ENCODE results near the gene BMAL2.

BMAL2 gene

DNA sequence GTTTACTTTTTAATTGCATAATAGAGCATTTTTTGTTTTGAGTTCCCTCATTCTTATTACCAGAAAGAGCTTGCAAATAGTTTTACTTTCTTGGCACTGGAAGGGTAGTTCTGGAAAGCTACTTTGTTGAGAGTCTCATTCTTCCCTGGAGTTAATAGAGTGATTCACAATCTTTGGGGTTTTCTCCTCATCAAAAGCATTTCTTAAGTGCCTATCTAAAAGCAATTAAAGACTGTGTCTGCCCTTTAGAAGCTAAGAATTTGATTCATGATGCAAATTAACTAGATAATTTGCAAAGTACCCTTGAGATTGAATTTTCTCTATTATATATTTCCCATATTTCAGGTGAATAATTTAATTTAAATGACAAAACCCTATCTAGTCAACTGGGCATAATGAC, 8.1 kb upstream of the BMAL2 start:
- DNase-seq, result no peak

DNA sequence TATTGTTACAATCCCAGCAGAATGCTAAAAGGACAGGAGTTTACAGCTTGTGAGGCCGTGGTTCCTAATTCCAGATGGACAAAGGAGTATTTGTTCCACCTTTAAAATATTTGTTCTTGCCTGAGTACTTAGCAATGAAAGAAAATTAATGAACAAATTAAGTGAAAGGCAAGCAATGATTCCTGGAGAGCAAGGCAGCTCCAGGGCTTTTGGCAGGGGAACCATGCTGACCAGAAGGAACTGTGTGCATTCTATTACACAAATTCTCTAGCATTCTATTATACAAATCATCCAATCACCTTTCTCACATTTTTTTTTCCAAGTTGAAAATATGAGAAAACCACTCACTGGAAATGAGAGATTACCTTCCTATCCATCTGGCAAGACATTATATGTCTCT, 1.8 kb upstream of the BMAL2 start:
- no peak for DNase-seq

DNA sequence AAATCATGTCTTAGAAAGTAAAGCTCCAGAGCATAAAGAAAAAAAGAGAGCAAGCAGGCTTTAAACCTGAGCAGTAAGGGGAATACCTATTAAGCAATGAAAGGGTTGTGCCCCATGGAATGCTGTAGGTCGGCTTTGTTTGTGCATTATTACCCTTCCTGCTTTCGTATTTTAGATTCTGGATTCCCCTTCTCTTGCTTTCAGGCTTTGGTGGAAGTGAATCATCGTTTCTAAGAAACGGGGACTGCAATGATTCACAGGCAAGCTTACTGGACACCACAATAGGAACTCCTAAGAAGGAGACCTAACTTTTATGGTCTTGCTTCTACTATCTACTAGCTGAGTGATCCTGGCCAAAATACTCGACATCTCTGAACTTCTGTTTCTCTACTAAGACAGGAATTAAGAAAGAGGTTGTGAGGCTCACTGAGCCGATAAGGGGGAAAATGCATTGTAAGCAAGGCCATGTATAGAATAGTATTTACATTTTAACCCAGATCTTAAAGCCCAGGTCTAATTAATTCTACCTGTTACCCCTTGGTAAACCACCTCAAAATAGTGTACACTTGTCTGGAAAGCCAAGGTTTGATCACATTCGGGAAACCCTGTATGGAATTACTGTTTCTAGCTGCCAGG, 1.2 kb upstream of the BMAL2 start:
- DNase-seq, result peak; percentile 35

DNA sequence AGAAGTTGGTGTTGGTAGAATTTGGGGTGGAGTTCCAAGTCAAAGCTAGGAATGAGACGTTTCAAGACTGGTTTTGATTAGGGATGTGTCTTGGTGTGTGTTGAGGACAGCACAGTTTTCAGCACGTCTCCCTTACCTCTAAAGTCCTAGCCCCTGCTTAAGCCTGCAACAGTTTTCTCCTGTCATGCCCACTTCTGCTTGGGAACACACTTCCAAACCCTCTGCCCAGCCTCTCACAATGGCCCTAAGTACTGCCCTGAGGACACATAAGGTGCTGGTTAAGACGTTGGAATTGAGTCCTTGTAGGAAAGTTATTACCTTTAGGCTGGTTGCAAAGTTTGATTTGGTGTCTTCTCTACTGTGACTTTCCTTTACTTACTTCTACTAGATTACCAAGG, 710 bp upstream of the BMAL2 start:
- DNase-seq, result no peak

- DNase-seq, result no peak
Measured at GRCh38 chr12:27332407-27332713, 276 bp upstream of the BMAL2 start.

DNA sequence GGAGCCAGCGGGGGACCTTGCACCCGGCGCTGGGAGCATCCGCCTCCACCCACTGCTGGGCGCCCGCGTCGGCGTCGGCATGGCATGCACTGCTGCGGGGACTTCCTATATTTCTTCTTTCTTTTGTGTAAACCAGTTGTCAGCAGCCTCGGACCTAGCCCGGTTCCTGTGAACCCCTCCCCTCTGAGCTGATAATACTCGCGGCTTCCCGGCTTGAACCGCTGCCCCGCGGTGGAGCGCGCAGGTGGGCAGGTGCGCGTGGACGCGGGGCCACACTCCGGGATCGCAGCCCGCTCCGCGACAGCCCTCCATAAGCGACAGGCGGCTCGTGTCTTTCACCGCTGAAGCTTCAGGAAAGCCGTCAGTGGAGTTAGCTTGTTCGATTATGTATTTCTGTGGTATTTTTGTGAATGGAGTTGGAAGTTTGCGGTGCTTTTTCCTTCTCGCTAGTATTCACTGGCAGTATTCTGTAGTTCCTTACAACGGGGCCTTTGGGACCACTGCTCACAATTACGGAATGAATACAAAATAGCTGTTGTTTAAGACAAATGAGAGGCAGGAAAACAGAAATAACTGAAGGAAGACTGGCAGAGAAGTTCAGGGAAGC, 870 bp downstream of the BMAL2 start:
- peak; percentile 64 for DNase-seq

GRCh38 chr12:27334042-27334720, 1.5 kb downstream of the BMAL2 start:
- DNase-seq, result no peak

GRCh38 chr12:27334721-27335082, 2.1 kb downstream of the BMAL2 start:
- no peak for DNase-seq

- DNase-seq, result no peak
Measured at GRCh38 chr12:27335364-27336281, 3.0 kb downstream of the BMAL2 start.

GRCh38 chr12:27336282-27336653, 3.6 kb downstream of the BMAL2 start:
- no peak for DNase-seq

GRCh38 chr12:27337376-27337775, 4.7 kb downstream of the BMAL2 start:
- no peak for DNase-seq

- no peak for DNase-seq
Measured at GRCh38 chr12:27338473-27338872, 5.8 kb downstream of the BMAL2 start.

DNA sequence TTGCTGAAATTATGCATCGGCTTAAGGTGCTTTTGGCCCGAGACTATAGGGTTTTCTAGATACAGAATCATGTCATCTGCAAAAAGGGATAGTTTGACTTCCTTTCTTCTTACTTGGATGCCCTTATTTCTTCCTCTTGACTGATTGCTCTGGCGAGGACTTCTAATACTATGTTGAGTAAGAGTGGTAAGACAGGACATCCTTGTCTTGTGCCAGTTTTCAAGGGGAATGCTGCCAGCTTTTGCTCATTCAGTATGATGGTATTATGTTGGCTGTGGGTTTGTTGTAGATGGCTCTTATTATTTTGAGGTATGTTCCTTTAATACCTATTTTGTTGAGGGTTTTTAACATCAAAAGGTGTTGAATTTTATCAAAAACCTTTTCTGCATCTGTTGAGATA, 8.3 kb downstream of the BMAL2 start:
- no peak for DNase-seq

DNA sequence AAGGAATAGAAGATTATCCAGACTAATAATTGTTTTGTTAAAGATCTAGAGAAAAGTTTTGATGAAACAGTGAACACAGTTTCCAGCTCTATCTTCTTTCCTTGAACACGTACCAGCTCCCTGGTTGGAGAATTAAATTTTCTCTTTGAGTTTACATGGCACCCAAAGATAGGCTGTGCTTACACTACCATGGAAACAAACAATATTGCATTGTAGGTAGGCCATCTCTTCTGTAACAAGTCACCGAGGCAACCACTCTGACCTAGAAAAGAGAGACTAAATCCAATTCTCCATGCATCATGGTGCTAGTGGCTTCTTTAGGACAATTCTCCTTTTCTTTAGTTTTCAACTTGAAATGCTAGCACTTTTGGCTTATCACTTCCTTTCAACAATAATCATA, 9.9 kb downstream of the BMAL2 start:
- no peak for DNase-seq

GRCh38 chr12:27343255-27344000, 10.8 kb downstream of the BMAL2 start:
- no peak for DNase-seq

- DNase-seq, result no peak
Measured at GRCh38 chr12:27344246-27344645, 11.6 kb downstream of the BMAL2 start.

GRCh38 chr12:27344760-27345159, 12.1 kb downstream of the BMAL2 start:
- DNase-seq, result no peak

GRCh38 chr12:27345376-27345775, 12.7 kb downstream of the BMAL2 start:
- DNase-seq, result no peak

DNA sequence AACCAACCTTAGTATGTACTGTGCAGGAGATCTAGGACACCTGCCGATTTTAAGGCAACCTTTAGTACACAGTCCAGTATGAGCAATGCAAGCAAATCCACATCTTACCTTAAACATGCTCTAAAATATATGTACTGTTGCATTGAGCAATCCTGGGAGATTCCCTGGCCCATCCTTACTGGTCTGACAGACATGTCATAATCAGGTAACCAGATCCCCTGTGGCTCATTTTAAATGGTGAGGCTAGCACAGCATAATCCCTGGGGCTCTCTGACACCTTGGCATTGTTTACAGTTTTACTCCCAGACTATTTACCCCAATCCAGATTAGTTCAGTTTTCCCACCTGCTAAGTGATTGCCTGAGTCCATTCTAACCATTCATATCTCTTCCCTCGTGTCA, 15.1 kb downstream of the BMAL2 start:
- no peak for DNase-seq

DNA sequence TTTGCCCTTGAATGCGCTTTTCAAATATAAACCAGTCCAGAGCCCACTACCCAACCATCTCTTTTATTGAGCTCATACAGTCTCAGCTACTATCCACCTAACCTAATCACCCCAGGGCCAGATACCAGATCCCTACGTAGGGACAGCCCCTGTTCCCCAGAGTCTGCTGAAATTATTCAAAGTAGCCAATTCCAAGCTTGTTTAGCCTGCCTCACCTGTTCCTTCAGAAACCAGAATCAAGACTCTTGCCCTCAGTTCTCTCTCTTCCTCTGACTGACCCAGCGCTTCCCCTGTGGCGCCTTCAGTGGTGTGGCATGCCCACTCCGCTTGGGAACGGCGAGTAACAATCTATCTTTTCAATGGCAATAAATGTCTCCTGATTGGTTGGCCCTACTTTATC, 18.8 kb downstream of the BMAL2 start:
- DNase-seq, result no peak

DNA sequence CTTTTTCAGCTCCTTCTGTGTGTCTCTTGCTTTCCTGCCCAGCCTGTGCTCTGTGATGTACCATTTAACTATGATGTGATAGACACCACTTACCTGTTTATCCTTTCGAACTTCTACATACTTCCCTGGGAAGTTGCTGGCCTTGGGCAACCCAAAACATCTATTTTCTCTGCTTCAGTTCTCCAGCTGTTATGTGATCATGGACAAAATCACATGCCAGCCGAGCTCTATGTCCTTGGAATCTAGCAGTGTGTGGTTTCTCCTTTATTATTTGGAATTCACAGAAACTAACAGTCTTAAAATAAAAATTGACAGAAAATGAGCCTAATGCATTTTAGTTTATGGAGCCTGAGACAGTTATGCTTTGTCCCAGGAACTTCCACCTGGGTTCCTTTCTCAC, 22.9 kb downstream of the BMAL2 start:
- DNase-seq, result no peak

GRCh38 chr12:27355979-27356378, 23.3 kb downstream of the BMAL2 start:
- DNase-seq, result no peak
